HG02642 (cell line): ENCODE measurements around the gene OR8D2.

Experiments used
- ATAC-seq: cut with Tn5 transposase; IDR thresholded peaks from one replicate; pipeline ENCODE4 v1.9.1; 2021; ENCODE audit warnings: mild to moderate bottlenecking; ENCODE audit not compliant: unreplicated experiment, poor library complexity

Gene OR8D2, protein sequence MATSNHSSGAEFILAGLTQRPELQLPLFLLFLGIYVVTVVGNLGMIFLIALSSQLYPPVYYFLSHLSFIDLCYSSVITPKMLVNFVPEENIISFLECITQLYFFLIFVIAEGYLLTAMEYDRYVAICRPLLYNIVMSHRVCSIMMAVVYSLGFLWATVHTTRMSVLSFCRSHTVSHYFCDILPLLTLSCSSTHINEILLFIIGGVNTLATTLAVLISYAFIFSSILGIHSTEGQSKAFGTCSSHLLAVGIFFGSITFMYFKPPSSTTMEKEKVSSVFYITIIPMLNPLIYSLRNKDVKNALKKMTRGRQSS

GRCh38 chr11:124320097-124320496, at the start of gene OR8D2:
TSS of gene OR8D2 (minus strand) at chr11:124320197. CDS start at chr11:124320197, 0 bp downstream.
- no peak for ATAC-seq

- no peak for ATAC-seq
These were observed 39.6 kb upstream of the OR8D2 start for GRCh38 chr11:124359566-124359965.

GRCh38 chr11:124346311-124346955, 26.4 kb upstream of the OR8D2 start:
- no peak for ATAC-seq

GRCh38 chr11:124344346-124344745, 24.3 kb upstream of the OR8D2 start:
- ATAC-seq: no peak

DNA sequence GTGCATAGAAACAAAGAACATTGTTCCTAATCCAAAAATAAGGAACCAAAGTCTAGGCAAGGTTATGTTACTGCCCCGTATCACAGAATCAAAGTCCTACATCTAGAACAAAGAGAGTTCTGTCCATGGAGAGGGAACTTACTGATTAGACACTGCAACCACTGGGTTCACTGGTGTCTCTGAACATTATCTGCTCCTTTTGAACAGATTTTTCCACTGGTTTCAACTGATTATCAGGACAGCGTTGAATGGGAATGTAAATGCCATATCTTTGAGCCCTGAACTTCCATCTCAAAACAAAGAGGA, 20.1 kb upstream of the OR8D2 start:
- ATAC-seq: no peak

- ATAC-seq: no peak
These were observed 19.6 kb upstream of the OR8D2 start for GRCh38 chr11:124339396-124340141.

DNA sequence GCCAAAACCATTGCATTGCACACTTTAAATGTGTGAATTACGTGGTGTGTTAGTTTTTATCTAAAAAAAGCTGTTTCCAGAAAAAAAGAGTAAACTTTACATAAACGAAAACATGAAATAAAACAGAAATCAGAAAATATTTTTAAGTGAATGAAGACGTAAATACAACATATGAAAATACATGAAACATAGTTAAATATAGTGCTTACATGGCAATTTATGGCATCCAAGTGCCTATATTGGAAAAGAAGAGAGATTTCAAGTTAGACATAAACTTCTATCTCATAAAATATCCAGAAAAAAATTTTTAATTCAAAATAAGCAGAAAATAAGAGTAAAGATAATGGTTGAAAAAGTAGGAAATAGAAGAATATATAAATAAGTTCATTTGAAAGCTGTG, 11.9 kb upstream of the OR8D2 start:
- no peak for ATAC-seq

GRCh38 chr11:124329787-124330478, 9.9 kb upstream of the OR8D2 start:
- ATAC-seq: peak; percentile 88

DNA sequence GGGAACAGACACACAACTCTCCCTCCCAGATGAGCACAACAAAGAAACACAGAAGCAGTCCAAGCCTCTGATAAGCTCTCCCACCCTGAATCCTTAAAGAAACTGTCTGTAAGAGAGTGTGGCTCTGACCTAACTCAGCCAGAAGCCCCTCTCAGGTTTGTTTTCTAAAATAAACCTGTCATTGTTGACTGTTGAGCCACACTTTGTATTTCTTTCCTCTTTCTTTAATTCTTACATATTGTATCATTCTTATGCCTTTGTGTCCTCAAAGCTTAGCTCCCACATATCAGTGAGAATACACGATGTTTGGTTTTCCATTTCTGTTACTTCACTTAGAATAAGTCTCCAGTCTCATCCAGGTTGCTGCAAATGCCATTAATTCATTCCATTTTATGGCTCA, 7.8 kb upstream of the OR8D2 start:
- ATAC-seq: no peak

- ATAC-seq: no peak
These were observed 2.4 kb upstream of the OR8D2 start for GRCh38 chr11:124322356-124322755.

GRCh38 chr11:124315052-124315451, 4.9 kb downstream of the OR8D2 start:
- no peak for ATAC-seq

DNA sequence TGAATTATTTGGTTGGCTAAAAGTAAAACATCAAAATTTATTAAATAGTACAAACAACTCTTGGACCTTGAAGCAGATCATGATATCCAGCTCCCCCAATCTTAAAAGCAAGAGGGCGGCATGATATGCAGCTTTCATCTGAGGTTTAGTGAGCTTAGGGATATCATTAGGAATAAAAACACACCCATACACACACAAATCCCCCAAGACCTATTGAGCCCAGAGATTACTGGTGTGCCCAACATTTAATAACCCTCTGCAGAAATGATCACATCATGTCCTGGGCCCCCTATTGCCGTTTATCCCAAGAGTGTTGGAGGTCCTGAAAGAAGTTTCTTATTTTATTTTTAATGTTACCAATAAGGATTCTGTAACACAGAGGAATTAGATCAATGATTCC, 6.1 kb downstream of the OR8D2 start, which contains the start of gene OR8D1:
OR8D1 (minus strand) TSS at position 101 of the 400 bp plus-strand sequence. CDS start 3,183 bp downstream, outside the sequence.
- no peak for ATAC-seq

DNA sequence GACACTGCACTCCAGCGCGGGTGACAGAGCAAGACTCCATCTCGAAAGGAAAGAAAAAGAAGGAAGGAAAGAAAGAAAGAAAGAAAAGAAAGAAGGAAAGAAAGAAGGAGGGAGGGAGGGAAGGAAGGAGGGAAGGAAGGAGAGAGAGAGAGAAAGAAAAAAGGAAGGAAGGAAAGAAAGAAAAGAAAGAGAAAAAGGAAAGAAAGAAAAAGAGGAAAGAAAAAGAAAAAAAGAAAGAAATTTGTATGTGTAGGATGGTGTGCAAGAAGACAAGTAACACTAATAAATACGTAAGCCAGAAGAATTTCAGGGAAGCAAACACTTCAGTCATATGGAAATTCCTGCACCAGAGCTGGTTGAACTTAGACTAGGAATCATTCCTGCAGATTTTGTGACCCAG, 6.9 kb downstream of the OR8D2 start:
- ATAC-seq: no peak

DNA sequence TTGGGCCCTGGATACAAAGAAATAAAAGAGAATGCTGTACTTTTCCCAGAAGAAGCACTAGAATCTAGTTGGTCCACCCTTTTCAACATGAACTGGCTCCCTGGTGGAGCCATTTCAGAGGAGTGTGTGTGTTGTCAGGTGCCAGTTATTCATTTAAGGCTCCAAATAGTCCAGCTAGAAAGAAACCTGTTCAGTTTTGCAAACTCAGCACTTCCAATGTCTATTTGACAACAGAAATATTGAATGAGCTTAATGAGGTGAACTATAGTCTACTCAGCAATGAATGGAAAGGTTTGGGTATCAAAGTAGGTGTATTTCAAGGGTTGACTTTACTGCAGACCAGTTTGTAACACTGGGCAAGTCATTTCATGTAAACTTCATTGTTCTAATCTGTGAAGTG, 8.3 kb downstream of the OR8D2 start:
- no peak for ATAC-seq

DNA sequence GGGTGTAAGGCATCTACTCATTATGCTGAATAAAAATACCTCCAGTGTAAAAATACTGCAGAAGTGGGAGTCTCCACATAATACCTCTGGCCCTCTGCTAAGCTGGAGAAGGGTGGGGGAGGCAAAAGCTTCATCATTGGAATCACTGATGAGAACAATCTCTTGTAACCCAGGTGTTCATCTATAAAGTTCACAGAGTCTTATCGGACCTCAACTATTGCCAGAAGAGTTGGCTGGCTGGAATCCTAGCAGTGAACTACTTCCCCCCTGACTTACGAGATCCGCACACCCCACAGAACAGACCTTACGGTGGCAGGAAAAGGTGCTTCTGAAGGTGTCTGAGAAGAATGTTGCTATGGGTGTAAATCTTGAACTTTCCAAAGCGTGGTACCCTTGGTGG, 8.7 kb downstream of the OR8D2 start:
- no peak for ATAC-seq

DNA sequence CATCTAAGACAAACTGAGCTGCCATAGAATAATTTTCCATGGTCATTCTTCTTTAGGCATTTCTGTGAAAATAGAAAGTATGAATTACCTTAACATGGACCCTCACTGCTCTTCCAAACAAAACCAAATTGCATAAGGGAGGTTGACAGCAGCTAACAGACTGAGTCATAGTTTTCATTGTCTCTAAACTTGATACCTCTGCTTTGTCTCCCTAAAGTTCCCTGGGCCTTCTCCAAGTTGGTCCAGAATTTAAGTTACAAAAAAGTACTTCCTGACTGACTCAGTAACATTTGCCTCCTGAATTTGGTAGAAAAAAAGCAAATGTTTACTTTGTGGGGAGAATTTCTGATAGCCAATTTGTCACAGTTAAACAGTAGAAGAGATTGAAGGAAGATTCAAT, 9.3 kb downstream of the OR8D2 start:
- ATAC-seq: no peak

DNA sequence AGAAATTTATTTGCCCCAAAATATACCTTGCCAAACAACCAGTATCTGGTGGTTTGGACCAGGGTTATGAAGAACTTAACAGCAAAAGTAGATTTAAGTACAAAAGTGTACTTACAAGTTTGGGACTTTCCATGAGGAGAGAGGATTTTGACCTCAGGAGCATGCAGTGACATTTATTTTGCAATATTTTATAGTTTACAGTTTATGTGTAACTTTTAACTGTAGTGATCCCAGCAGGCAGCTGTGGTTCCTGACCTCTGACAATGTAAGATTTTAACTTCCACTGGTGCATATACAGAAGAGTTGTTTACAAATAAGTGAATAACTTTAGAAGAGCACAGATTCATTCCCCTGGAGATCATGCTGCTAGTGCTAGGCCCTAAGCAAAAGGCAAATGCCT, 12.9 kb downstream of the OR8D2 start:
- no peak for ATAC-seq

GRCh38 chr11:124302347-124303125, 17.5 kb downstream of the OR8D2 start:
- no peak for ATAC-seq

DNA sequence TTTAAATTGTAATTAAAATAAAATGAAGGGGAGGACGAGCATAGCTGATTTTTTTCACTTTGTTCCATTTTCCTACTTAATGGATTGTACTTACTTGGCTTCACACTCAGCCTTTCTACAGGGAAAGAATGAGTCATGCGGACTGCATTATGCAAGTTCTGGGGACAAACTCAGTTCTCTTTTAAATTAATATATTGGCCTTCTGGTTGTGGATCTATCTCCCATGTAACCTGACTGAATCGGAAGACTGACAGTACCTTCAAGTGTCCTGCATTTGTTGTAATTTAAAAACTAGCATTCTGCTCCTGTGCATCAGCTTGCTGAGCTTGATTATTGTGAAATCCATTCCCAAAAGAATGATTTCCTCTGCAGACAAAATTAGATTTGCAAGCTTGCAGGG, 18.4 kb downstream of the OR8D2 start:
- no peak for ATAC-seq

- no peak for ATAC-seq
These were observed 22.1 kb downstream of the OR8D2 start for GRCh38 chr11:124297921-124298320.
